Measurements from ENCODE around the gene ZNF142.

DNA sequence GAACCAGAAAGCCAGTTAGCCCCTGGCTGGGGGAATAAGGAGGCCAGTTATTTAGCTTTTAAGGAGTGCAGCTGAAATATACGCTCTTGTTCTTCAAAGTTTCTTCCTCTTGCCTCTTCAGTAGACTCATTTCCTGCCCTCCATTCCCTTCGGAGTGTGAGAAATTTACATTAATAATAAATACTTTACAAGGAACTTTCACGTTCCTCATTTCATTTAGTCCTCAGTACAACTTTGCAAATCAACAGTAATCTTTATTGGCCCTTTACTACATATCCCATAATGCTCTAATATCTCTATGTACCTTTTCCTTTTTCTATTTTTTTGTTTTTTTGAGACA, 36.1 kb downstream of the ZNF142 start:
- TF ChIP-seq GATA3 (IDR thresholded peaks at IDR 0.05; ENCODE audit: low read depth, low read length) (no peak), GATA2 (IDR thresholded peaks at IDR 0.05; ENCODE audit: low read depth, low read length) (no peak)
